Measurements from ENCODE around the gene PAOX. TPM values are rescaled to one million over a fixed set of nuclear protein-coding genes. Genes with fewer than 3 reads are reported as not detected.

The PAOX gene
- 5.4 and 5.6 TPM in 2 replicates for total RNA-seq

DNA sequence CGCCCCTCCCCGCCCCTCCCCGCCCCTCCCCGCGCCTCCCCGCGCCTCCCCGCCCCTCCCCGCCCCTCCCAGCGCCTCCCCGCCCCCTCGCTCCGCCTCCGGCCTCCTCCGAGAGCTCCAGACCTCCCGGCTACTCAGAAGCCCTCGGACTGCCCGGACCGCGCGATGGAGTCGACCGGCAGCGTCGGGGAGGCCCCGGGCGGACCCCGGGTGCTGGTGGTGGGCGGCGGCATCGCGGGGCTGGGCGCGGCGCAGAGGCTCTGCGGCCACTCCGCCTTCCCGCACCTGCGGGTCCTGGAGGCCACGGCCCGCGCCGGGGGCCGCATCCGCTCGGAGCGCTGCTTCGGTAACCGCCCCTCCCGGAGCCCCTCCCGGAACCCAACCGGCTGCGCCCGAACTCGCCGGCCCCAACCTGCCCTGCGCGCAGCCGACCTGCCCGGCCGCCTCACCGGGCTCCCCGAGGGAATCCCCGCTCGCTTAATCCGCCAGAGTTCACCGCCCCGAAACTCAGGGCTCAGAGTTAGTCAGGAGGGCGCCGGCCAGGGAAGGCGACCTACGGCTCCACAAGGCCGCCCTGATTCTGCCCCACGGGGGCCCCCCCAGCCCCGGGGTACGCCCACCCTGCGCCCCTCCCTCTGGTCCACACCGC, at the start of gene PAOX:
PAOX (plus strand) TSS at position 111 of the 649 bp plus-strand sequence; CDS start at position 166, 55 bp downstream.

GRCh38 chr10:133336577-133337369, 42.3 kb upstream of the PAOX start, which contains the start of gene CALY:
Gene CALY (minus strand): TSS chr10:133336896. CDS start chr10:133328989, 7,907 bp downstream.

DNA sequence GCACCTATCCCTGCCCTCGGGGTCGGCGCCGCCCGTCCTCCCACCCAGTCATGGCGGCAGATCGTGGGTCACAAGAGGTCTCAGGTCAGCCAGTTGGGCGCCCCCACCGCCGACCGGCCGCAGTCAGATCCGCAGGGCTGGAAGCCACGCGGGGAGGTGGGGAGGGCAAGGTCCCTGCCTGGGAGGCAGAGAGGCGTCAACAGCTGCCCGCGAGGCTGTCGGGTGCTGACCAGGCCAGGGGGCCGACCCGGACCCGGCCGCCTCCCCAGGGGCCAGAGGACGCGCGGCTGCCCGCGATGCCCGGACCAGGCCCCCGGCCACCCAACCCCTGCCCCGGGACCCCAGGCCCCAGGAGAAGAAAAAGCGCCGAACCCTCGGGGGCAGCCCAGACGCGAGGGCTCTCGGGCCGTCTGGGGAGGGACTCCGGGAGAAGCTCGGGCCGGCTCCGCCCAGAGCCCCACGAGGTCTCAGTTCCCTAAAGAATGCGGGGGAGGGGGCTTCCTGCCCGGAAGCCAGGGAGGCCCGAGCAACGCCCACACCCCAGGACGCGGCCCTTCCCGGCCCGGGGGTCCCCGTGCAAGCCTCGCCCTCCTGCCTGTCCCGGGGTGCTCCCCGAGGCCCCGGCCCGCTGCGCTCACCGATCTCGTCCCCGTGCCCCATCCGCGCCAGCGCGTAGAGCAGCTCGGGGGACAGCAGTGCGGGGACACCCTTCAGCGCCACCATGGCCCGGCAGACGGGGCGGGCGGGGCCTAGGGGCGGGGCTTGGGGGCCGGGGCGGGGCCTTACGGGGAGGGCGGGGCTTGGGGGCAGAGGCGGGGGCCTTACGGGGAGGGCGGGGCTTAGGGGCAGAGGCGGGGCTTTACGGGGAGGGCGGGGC, 21.5 kb upstream of the PAOX start, which contains the start of gene FUOM:
FUOM (minus strand) TSS at position 735 of the 877 bp plus-strand sequence; CDS start at position 723, 12 bp downstream.

GRCh38 chr10:133373174-133374090, 5.6 kb upstream of the PAOX start, which contains the start of gene ECHS1:
Gene ECHS1 (minus strand): TSS chr10:133373354. CDS start chr10:133373333, 21 bp downstream.

DNA sequence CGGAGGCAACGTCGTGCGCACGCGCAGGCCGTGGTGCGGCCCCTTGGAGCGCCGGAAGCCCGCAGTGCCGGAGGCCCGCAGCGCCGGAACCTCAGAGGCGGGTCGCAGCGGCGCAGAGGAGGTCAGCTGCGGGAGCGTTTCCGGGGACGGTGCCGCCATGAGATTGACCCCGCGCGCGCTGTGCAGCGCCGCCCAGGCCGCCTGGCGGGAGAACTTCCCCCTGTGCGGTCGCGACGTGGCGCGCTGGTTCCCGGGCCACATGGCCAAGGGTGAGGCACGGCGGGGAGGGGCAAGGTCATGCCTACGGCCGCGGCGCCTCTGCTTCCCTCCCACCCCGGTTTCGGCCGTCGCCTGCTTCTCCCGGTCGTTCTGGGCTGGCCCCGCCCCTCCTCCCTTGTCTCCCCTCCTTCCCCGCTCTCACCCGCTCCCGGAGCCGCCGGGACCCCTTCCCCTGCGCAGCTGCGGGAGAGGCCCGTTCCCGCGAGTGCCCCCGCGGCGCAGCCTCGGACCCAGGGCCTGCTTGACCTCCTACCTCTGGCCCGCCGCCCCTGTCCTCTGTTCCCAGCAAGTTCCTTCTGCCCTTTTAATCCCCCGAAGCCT, 15.1 kb downstream of the PAOX start, which contains the start of gene MTG1:
MTG1 (plus strand) TSS at position 94 of the 600 bp plus-strand sequence; CDS start at position 158, 64 bp downstream.

DNA sequence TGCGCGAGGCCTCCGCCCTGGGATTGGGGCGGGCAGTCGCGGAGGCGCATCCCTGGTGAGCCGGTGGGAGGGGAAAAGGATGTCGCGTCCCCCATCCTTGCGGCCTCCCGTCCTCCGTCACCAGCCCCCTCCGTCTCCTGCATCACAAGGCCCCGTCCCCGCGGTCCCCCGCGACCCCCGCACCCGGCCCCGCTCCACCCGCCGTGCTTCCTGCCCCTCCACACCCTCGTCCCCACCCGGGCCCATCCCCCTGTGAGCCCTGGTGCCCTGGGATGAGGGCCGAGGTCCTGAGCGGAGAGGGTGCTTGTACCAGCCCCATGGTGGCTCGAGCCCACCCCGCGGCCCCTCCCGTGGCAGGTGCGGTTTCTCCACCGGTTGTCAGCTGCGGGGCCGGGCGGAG, 45.5 kb downstream of the PAOX start, which contains the start of gene SPRN:
SPRN (minus strand) TSS at position 25 of the 400 bp plus-strand sequence. CDS start 944 bp downstream, outside the sequence.

Other genes with a start within 250 kb of the PAOX start
- 0.80 TPM in 1 of 2 replicates, not detected in the other for gene KNDC1, start 219.0 kb upstream of the PAOX start, total RNA-seq
- gene UTF1, start 149.0 kb upstream of the PAOX start, total RNA-seq = not detected in 2 replicates
- 0.16 TPM in 1 of 2 replicates, not detected in the other for gene VENTX, start 141.4 kb upstream of the PAOX start, total RNA-seq
- 4.5 and 6.0 TPM in 2 replicates for gene ADAM8, start 102.4 kb upstream of the PAOX start, total RNA-seq
- 41.0 and 52.8 TPM in 2 replicates for gene TUBGCP2, start 70.4 kb upstream of the PAOX start, total RNA-seq
- 32.7 and 35.8 TPM in 2 replicates for gene ZNF511, start 70.3 kb upstream of the PAOX start, total RNA-seq
- 14.1 TPM in 1 of 2 replicates, not detected in the other for gene CALY, start 42.4 kb upstream of the PAOX start, total RNA-seq
- not detected in 2 replicates for gene PRAP1, start 31.9 kb upstream of the PAOX start, total RNA-seq
- gene FUOM, start 21.2 kb upstream of the PAOX start, total RNA-seq = 24.8 and 58.6 TPM in 2 replicates
- gene ECHS1, start 5.9 kb upstream of the PAOX start, total RNA-seq = 69.6 and 112 TPM in 2 replicates
- 16.0 and 22.6 TPM in 2 replicates for gene MTG1, start 14.9 kb downstream of the PAOX start, total RNA-seq
- gene SPRN, start 45.4 kb downstream of the PAOX start, total RNA-seq = under 0.01 and 0.08 TPM in 2 replicates
- 0.26 and 1.4 TPM in 2 replicates for gene SCART1, start 74.7 kb downstream of the PAOX start, total RNA-seq
- gene CYP2E1, start 148.1 kb downstream of the PAOX start, total RNA-seq = under 0.01 and 1.7 TPM in 2 replicates
- not detected in 2 replicates for gene SYCE1, start 186.3 kb downstream of the PAOX start, total RNA-seq
- not detected in 2 replicates for gene FRG2B, start 247.5 kb downstream of the PAOX start, total RNA-seq